ENCODE data around the gene ACSM3. TPM values are rescaled to one million over a fixed set of nuclear protein-coding genes. Genes with fewer than 3 reads are reported as not detected.

ACSM3 gene
- total RNA-seq, 2 experiments from 2014 or later: 4.6 to 6.2 TPM

GRCh38 chr16:20829536-20829935, 65.7 kb downstream of the ACSM3 start:
- no peaks in the 10 kb centered on the region for H3K4me1 Mint-ChIP-seq (ENCODE audit: low read depth)
- no peak for DNase-seq
- TF ChIP-seq CTCF (IDR thresholded peaks at IDR 0.05): no peak
- no peaks in the 10 kb centered on the region for H3K27me3 ChIP-seq (ENCODE audit: control insufficient read depth in 1 of 2, insufficient read depth in 2 of 2, low read length in 2 of 2)
- H3K27ac ChIP-seq (ENCODE audit: low read depth in 1 of 2, low read length in 2 of 2): no peak overlapping the region
- POLR2A ChIA-PET: no interaction called here
- H3K9me3 Mint-ChIP-seq: no peaks in the 10 kb centered on the region
- no peak overlapping the region for H3K4me3 Mint-ChIP-seq
- H3K36me3 Mint-ChIP-seq (ENCODE audit: low read depth): no peaks in the 10 kb centered on the region
- no peak for ATAC-seq (ENCODE audit: poor library complexity)
- CTCF ChIA-PET: no interaction called here
- H3K36me3 ChIP-seq (ENCODE audit: insufficient read depth, low read length): no peaks in the 10 kb centered on the region
- H3K4me1 ChIP-seq (ENCODE audit: insufficient read depth, low read length): no peaks in the 10 kb centered on the region
- no peak overlapping the region for H3K4me3 ChIP-seq (ENCODE audit: low read length)
- H3K27me3 Mint-ChIP-seq: no peaks in the 10 kb centered on the region
- intact Hi-C loops (cut with DNase I, micrococcal nuclease): no loop called here
- no peaks in the 10 kb centered on the region for H3K9me3 ChIP-seq (ENCODE audit: control insufficient read depth in 1 of 2, insufficient read depth in 1 of 2, low read length in 2 of 2)
- H3K27ac Mint-ChIP-seq: no peak overlapping the region

- H3K36me3 Mint-ChIP-seq (ENCODE audit: low read depth): no peaks in the 10 kb centered on the region
- no peak for TF ChIP-seq CTCF (IDR thresholded peaks at IDR 0.05)
- no peak for DNase-seq
These were observed 66.6 kb downstream of the ACSM3 start for GRCh38 chr16:20830372-20830771.

GRCh38 chr16:20833086-20833485, 69.3 kb downstream of the ACSM3 start:
- TF ChIP-seq CTCF (IDR thresholded peaks at IDR 0.05): no peak
- H3K4me3 ChIP-seq (ENCODE audit: low read length): no peak overlapping the region
- H3K4me1 Mint-ChIP-seq (ENCODE audit: low read depth): no peaks in the 10 kb centered on the region
- DNase-seq: no peak
- no peak overlapping the region for H3K4me3 Mint-ChIP-seq
- no peak overlapping the region for H3K27ac Mint-ChIP-seq
- ChIA-PET POLR2A (no interaction called here), CTCF (interaction anchor here (0.9 to 2.6 kb wide), 2 partner anchors 11 to 17 kb away, joined by 3 to 6 read pairs; no protein-coding TSS in a partner anchor)
- H3K9me3 ChIP-seq (ENCODE audit: control insufficient read depth in 1 of 2, insufficient read depth in 1 of 2, low read length in 2 of 2): peaks cover 3 to 6% of the 10 kb centered on the region in 2 experiments
- intact Hi-C loops (cut with DNase I, micrococcal nuclease): no loop called here
- H3K4me1 ChIP-seq (ENCODE audit: insufficient read depth, low read length): no peaks in the 10 kb centered on the region
- no peak overlapping the region for H3K27ac ChIP-seq (ENCODE audit: low read depth in 1 of 2, low read length in 2 of 2)
- no peaks in the 10 kb centered on the region for H3K27me3 ChIP-seq (ENCODE audit: control insufficient read depth in 1 of 2, insufficient read depth in 2 of 2, low read length in 2 of 2)
- no peaks in the 10 kb centered on the region for H3K36me3 ChIP-seq (ENCODE audit: insufficient read depth, low read length)
- no peaks in the 10 kb centered on the region for H3K27me3 Mint-ChIP-seq
- ATAC-seq (ENCODE audit: poor library complexity): no peak
- H3K9me3 Mint-ChIP-seq: peaks cover 5% of the 10 kb centered on the region
- H3K36me3 Mint-ChIP-seq (ENCODE audit: low read depth): peaks cover 16% of the 10 kb centered on the region

More at GRCh38 chr16:20830372-20830771, 66.6 kb downstream of the ACSM3 start:
- Histone ChIP-seq H3K36me3 (ENCODE audit: insufficient read depth, low read length) (no peaks in the 10 kb centered on the region), H3K27ac (ENCODE audit: low read depth in 1 of 2, low read length in 2 of 2) (no peak overlapping the region), H3K27me3 (ENCODE audit: control insufficient read depth in 1 of 2, insufficient read depth in 2 of 2, low read length in 2 of 2) (no peaks in the 10 kb centered on the region), H3K9me3 (ENCODE audit: control insufficient read depth in 1 of 2, insufficient read depth in 1 of 2, low read length in 2 of 2) (no peaks in the 10 kb centered on the region), H3K4me3 (ENCODE audit: low read length) (no peak overlapping the region), H3K4me1 (ENCODE audit: insufficient read depth, low read length) (no peaks in the 10 kb centered on the region)
- POLR2A ChIA-PET: no interaction called here
- no peak overlapping the region for H3K4me3 Mint-ChIP-seq
- intact Hi-C loops (cut with DNase I, micrococcal nuclease): no loop called here
- ATAC-seq (ENCODE audit: poor library complexity): no peak
- H3K27ac Mint-ChIP-seq: no peak overlapping the region
- no peaks in the 10 kb centered on the region for H3K4me1 Mint-ChIP-seq (ENCODE audit: low read depth)
- no peaks in the 10 kb centered on the region for H3K27me3 Mint-ChIP-seq
- no peaks in the 10 kb centered on the region for H3K9me3 Mint-ChIP-seq
- CTCF ChIA-PET: no interaction called here

All from CD4-positive, alpha-beta T cell (primary cell).